Right ventricle myocardium superior (tissue), 1 donor: Measurements from ENCODE around the gene MS4A15. TPM values are rescaled to one million over a fixed set of nuclear protein-coding genes. Genes with fewer than 3 reads are reported as not detected.
"Not testable (repeated sequence)": the region's sequence is repeated elsewhere in the genome, so short reads cannot be mapped to it uniquely, and the experiment has no call there.

Experiments
- ATAC-seq: fragments of 200-7000 bp; cut with Tn5 transposase; one replicate; pipeline ENCODE4 v1.9.1; 2020; ENCODE audit warnings: mild to moderate bottlenecking; ENCODE audit not compliant: poor library complexity
- DNase-seq: peaks from one replicate; pipeline ENCODE4 v3.0.0-alpha.2; 2020
- intact Hi-C: fragments of 100-400 bp; cut with DNase I; formaldehyde crosslinking; loops from one replicate; pipeline ENCODE4 v1.11.2; 2022
- total RNA-seq: library from RNA; stranded (reverse); fragmentation: NEBNext Ultra II Directional; extraction: Animal tissue kit (Norgen Biotek cat#: 25700); gene quantifications from one replicate; pipeline ENCODE4 v1.2.1, GENCODE V29; 2021
- donor health status: DM: no; HTN: yes; CAD: no; lungs with severe emphysema.

MS4A15 gene
- total RNA-seq, 1 donor from 2014 or later: not detected

DNA sequence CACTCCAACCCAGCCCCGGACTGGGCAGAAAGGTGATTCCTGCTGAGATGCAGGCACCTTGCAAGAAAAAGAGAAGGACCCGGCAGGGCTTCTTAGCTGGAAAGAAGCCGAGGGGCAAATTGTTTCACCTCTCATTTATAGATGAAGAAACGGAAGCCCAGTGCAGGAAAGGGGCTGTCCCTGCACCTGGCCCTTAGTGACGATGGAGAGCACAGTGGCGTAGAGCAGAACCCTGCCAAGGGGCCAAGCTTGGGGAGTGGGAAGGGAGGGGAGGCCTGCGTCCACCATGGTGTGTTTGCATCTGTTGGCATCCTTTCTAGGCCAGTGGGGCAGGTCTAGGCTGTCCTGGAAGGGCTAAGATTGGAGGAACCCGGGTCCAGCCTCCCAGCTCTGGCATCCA is 7.8 kb upstream of the MS4A15 start:
- no peak for ATAC-seq
- intact Hi-C loops: no loop called here
- no peak for DNase-seq

DNA sequence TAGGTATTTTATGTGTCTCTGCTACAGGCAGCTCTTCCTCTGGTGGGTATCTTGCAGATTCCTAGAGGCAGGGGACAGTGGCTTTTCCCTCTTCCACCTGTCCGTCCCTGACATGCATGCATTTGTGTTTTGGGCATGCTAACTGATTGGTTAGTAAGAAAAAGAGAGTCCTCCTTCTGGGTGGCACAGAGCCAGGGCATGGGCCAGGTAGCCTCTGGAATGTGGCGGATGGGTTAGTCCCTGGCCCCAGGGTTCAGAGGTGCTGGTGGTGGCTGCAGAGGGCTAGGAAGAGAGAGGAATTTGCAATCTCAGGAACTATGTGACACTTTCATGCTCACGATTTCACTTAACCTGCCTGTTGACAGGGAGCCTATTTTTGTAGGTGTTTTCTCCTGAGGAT is 5.8 kb upstream of the MS4A15 start:
- intact Hi-C loops: no loop called here
- ATAC-seq (no peak), DNase-seq (no peak)

DNA sequence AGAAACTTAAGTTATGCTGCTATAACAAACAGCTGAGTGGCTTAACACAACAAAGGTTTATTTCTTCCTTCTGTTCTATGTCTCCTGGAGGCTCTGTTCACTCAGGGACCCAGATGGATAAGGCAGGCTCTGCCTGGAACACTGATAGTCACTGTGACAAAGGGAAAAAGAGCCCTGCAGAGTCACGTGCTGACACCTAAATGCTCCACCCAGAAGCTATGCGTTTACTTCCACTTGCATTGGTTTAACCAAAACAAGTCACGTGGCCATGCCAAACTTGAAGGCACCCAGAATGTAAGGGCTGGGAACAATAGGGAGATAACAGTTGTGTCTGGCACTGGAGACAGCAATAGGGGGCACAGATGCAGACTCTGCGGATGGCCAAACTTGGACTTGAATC is 3.4 kb upstream of the MS4A15 start:
- intact Hi-C loops: no loop called here
- DNase-seq (no peak), ATAC-seq (no peak)

DNA sequence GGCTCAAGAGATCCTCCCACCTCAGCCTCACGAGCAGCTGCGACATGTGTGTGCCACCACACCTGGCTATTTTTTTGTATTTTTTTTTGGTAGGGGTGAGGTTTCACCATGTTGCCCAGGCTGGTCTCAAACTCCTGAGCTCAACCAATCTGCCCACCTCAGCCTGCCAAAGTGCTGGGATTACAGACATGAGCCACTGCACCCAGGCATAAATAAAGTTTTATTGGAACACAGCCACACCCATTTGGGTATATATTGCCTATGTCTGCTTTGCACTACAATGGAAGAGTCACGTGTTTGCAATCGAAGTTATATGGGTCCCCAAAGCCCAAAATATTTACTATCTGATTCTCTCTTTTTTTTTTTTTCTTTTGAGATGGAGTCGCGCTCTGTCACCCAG is 1.8 kb upstream of the MS4A15 start:
- ATAC-seq (no peak), DNase-seq (no peak)
- intact Hi-C loops: no loop called here

DNA sequence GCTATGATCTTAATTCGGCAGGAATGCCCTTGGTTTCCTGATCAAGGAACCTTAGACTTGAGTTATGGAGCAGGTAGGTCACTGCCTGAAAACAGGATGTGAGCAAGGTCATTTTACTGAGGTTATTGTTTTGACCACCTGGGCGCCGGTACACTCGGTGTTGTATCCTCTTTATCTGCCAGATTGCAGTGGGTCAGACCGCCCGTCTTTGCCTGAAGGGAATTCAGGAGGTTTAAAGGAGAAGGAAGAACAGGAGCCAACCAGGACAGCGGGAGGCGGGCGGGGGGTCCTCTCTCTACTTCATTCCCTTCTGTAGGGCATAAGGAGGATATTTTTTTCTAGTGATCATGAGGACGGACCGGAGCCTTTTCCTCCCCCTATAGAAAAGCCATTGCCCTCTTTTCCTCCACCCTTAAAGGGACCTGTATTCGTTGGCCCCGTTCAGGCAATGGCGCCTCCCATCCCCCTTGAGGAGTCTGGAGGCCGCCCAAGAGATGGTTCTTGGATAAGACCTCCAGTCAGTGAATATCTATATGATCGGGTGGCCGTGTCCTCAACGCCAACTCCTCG is 649 bp downstream of the MS4A15 start:
- intact Hi-C loops: no loop called here
- DNase-seq (no peak), ATAC-seq (no peak)

DNA sequence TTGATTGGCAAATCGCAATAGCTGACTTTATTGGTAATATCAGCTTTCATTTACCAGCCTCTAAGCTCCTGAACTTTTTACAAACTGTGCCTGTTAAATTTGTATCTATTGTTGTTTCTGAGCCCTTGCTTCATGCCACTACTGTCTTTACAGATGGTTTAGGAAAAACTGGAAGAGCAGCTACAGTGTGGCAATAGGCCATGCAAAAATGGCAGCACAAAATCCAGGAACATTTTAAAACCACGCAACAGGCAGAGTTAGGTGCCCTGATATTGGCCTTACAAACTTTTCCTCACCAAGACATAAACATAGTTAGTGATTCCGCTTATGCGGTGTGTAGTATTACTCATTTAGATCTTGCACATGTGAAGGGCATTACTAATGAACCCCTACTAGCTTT is 2.0 kb downstream of the MS4A15 start:
- intact Hi-C loops, ATAC-seq: not testable (repeated sequence)

DNA sequence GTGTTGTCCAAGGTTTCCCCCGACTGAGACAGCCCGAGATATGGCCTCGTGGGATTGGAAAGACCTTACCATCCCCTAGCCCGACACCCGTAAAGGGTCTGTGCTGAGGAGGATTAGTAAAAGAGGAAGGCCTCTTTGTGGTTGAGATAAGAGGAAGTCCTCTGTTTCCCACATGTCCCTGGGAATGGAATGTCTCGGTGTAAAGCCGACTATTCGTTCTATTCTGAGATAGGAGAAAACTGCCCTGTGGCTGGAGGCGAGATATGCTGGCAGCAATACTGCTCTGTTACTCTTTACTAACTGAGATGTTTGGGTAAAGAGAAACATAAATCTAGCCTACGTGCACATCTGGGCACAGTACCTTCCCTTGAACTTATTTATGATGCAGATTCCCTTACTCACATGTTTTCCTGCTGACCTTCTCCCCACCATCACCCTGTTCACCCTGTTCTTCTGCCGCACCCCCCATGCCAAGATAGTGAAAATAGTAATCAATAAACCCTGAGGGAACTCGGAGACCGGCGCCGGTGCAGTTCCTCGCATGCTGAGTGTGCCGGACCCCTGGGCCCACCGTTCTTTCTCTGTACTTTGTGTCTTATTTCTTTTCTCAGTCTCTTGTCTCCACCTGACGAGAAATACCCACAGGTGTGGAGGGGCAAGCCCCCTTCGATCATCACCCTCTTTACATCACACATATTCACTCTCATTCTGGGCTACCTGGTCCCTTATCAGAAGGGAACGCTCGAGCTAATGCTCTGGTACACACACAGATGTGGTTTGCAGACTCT is 3.0 kb downstream of the MS4A15 start:
- DNase-seq, ATAC-seq, intact Hi-C loops: not testable (repeated sequence)

More for the DNA sequence above, 2.0 kb downstream of the MS4A15 start:
- DNase-seq: not testable (repeated sequence)

DNA sequence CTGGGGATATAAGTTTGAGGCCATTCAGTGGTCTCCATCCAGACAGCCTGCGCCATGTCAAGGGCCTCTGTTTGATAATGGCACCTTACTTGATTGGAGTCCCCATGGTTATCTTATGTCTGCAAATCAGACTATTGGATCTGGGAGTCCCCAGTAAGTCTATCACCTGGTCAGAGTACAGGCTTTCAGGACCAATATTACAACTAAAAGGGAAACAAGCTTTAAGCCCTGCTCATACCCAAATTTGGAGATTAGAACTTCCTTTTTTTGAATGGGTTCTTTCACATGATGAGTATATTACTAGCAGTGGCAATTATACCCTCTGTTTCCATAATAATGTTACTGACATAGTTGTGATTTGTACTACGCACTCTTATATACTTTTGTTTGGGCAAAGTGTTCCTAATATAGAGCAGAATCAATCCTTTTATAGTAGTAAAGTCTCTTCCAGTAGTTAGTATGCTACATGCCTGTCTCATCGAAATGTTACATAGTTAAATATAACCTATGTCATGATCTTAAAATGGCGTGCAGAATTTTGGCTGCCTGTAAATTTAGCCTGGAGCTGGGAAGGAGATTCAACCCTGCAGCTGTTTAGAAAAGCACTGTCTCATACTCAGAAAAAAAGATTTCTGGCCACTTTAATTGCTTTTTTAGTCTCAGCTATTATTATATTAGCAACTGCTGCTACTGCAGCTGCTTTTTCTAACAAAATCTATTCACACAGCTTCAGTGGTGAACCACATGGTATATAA is 4.9 kb downstream of the MS4A15 start:
- ATAC-seq: no peak
- intact Hi-C loops: no loop called here

DNA sequence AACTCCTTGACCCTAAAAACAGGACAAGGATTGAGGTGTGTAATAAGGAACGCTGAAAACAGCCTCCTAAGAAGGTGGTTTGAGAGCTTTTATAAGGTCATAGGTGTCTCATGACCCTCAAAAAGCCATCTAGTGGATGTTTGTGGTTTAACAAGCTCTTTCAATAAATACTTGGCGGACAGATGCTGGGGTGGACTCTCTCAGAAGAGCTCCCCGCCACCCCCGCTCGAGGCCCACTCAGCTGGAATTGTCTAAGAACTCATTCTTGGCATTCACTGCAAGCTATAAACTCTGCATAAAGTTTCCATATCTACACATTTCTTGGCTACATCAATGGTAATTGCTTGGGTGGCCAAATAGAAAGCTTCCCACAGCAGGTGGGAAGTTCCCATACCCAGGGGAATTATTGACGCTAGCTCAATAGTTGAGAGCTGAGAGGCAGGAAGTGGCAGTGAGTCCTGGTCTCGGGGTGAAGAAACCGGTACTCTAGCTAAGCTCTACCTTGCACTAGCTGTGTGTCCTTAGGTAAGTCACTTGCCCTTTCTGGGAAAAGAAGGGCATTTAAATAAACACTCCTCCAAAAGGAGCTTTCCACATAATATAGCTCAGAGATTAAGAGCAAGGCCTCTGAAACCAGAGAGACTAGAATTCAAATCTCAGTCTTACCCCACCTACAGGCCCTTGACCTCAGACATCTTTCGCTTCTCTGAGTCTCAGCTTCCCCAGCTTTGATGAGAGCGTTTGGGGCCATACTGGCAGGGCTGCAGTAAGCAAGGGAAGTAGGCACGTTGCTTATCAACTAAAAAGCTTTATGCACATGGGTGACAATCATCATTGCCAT is 6.4 kb downstream of the MS4A15 start:
- DNase-seq (no peak), ATAC-seq (no peak)
- intact Hi-C loops: no loop called here

More for the DNA sequence above, 4.9 kb downstream of the MS4A15 start:
- DNase-seq: no peak

DNA sequence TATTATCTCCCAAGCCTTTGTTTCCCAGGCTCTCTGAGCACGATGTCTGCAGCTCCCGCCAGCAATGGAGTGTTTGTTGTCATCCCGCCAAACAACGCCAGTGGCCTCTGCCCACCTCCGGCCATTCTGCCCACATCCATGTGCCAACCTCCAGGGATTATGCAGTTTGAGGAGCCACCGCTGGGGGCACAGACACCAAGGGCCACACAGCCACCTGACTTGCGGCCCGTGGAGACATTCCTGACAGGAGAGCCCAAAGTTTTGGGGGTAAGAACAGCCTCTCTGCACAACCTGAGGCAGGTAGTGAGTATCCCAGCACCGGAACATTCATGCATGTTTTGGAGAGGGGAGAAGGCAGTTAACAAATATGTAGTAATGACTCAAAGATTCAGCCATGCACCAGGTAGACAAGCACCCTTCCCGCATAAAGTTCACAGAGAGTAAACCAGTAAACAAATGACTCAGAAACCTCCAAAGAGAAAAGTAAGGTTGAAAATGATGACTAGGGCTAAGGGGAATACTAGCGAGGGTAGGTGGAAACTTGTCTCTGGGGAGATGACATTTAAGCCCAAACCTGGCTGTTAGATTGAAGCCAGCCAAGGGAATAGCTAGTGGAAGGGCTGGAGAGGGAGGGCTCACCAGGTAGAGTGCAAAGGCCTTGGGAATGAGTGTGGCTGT is 7.2 kb downstream of the MS4A15 start:
- intact Hi-C loops: no loop called here
- ATAC-seq: no peak
- no peak for DNase-seq

DNA sequence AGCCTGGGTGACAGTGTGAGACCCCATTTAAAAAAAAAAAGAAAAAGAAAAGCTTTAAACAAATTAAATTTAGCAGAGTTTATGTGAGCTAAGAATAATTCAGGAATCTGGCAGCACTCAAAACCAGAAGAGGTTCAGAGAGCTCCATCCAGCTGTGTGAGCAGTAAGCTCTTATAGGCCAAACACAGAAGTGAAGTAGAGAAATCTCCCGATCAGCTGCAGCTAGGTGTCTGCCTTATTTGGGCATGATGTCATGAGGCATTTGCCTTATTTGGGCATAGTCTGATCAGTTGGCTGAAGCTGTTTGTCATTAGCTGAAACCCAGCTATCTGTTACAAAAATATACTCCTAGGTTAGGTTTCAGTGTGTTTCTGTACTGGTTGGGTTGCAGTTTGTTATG is 8.2 kb downstream of the MS4A15 start:
- DNase-seq: no peak
- intact Hi-C loops: no loop called here
- no peak for ATAC-seq

DNA sequence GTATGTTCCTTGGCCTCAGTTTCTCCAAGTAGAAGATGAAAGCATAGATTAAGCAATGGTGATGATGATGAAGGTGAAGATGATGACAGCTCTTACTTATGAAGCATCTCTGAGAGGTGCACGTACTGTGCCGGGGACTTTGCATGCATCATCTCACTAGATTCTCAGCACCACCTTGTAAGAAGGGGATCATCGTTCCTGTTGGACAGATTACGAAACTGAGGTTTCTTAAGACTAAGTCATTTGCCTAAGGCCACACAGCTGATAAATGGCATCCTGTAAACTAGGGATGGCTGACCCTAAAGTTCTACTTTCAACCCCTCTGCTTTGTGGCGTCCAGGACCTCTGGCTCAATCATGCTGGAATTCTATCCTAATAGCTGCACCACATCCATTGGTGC is 8.7 kb downstream of the MS4A15 start:
- DNase-seq: no peak

DNA sequence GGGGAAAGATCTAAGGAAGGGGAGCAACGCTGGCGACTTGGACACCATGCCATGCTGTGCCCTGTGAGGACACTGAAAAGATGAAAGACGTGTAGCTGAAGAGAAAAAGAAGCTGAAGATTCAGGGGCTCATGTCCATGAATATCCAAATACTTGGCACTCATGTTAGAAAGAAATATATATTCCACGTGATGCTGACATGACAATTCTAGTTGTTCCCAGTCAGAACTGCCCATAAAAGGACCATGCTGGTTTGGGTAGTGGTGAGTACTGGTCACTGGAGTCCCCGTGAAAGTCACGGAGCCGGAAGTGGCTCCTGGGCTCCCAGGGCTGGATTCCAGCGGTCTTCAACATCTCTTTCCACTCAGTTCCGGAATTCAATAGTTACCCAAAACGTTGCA is 9.9 kb downstream of the MS4A15 start:
- no peak for DNase-seq
- intact Hi-C loops: no loop called here
- ATAC-seq: no peak

More for the DNA sequence above, 8.7 kb downstream of the MS4A15 start:
- intact Hi-C loops: no loop called here
- ATAC-seq: no peak

DNA sequence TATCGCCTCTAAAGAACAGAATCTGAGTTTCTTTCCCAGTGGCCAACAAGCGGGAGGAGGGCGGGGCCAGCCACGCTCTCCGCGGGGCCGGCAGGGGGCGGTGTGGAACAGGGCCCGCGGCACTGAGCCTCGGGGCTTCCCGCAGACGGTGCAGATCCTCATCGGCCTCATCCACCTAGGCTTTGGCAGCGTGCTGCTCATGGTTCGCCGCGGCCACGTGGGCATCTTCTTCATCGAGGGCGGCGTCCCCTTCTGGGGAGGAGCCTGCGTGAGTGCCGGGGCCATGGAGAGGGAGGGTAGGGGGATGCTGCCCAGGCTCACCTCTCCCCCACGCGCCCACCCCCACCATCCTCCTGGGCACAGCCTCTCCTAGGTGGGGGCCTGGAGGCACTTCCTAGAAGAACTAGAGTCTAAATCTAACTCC is 10.7 kb downstream of the MS4A15 start:
- intact Hi-C loops: no loop called here

DNA sequence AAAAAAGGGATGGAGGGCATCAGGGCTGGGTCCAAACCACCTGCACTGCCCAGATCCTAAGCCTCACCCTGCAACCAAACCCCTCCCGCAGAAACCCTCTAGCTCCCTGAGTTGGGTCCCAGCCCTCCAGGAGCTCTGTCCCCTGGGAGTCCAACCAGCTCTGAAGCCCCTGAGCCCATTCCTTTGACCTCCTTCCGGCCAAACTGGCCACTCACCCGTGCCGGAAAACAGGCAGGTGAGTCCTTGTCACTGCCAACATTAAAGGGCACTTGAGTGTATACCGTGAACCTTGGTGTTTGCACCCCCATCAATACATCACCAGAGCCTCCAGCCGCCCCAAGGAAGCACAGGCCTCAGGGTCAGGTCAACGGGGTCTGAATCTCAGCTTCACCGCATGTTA is 11.5 kb downstream of the MS4A15 start:
- DNase-seq (no peak), ATAC-seq (no peak)
- intact Hi-C loops: no loop called here

More for the DNA sequence above, 10.7 kb downstream of the MS4A15 start:
- ATAC-seq (no peak), DNase-seq (no peak)

DNA sequence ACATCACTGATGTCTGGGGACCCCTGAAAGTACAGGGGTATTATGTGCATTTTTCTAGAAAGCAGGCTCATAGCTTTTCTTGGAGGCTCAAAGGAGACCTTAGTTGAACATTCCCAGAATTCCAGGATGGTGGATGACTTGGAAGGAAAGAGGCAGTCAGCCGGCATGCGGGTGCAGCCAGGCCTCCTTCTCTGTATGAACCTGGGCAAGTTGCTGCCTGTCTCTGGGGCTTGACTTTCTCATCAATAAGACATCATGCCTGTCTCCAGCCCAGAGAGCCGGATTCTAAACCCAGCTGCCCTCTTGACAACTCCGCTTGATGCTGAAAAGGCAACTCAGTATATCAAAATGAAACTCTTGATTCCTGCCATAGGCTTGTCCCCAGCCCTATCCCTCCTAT is 12.6 kb downstream of the MS4A15 start:
- intact Hi-C loops: no loop called here
- DNase-seq (no peak), ATAC-seq (no peak)

DNA sequence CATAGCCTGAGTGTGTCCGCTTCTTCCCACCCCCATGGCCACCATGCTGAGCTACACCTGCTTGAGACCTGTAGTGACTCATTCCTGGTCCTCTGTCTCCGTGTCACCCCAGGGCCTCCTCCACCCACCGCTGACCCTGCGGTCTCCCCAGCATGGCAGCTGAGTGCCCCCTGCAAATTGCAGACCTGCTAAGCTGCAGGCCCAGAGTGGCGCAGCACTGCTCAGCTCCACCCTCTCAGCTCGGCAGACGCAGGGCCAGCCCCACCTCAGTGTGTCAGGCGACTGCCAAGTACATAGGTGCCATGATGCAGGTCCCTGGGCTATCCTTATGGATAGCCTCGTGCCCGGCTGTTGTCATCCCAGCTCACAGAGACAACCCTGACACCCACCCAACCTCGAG is 13.1 kb downstream of the MS4A15 start:
- ATAC-seq (no peak), DNase-seq (no peak)
- intact Hi-C loops: no loop called here

DNA sequence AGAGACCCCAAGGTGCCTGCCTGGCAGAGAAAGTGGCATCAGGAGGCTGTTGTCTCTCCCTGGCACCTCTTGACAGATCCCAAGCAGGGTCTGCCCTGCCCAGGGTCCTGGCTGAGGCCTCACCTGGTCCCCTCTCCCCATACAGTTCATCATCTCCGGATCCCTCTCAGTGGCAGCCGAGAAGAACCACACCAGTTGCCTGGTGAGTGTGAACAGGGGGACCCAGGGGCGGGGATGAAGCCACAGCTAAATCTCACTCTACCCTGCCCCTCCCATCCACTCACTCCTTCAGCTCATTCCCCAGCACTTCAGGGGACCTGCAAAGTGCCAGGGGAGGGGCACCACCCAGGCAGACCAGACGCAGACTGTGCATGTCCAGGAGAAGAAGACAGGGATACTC is 14.5 kb downstream of the MS4A15 start:
- DNase-seq (no peak), ATAC-seq (no peak)
- intact Hi-C loops: no loop called here
